ENCODE measurements around the gene FGF2.

The FGF2 gene

DNA sequence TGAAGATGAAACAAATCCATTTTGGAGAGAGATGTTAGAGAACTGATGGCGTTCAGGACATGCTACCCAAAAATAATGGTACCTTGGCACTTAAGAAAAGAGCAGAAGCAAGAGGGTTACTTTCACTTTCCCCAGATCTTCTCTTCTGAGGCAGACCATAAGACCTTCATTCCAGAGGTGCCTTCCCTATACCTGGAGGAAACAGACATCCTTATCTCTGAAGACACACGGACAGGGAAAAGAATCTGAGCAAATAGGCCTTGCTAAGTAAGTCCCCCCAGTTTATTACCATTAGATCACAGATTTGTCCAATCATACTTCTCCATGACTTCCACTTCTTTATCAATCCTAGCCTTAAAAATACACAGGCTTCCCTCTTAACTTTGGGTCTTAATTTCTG, 2.0 kb upstream of the FGF2 start:
- Histone ChIP-seq H3K4me2 (ENCODE audit: low read depth, low read length) (no peak overlapping the region), H3K4me3 (ENCODE audit: low read length) (no peak overlapping the region)

GRCh38 chr4:122826079-122826527, 528 bp upstream of the FGF2 start:
- no peak for TF ChIP-seq EZH2phosphoT487 (IDR thresholded peaks at IDR 0.05; ENCODE audit: low read length)
- no peak for TF ChIP-seq EZH2 (optimal IDR thresholded peaks at IDR 0.05; ENCODE audit: low read depth, low read length)
- no peak for TF ChIP-seq CTCF (IDR thresholded peaks at IDR 0.05; ENCODE audit: low read length)
- no peak overlapping the region for H3K4me2 ChIP-seq (ENCODE audit: low read depth, low read length)
- H3K27ac ChIP-seq (ENCODE audit: low read length) = no peak overlapping the region

More for the DNA sequence above, 2.0 kb upstream of the FGF2 start:
- TF ChIP-seq EZH2phosphoT487 (IDR thresholded peaks at IDR 0.05; ENCODE audit: low read length) (no peak), EZH2 (optimal IDR thresholded peaks at IDR 0.05; ENCODE audit: low read depth, low read length) (no peak), CTCF (IDR thresholded peaks at IDR 0.05; ENCODE audit: low read length) (no peak)
- Histone ChIP-seq H3K9ac (ENCODE audit: low read length) (no peak overlapping the region), H3K36me3 (replicated peaks; ENCODE audit: insufficient read depth, low read length) (no peaks in the 10 kb centered on the region), H2AFZ (ENCODE audit: low read length) (no peak overlapping the region), H3K79me2 (ENCODE audit: low read length) (peaks cover 13% of the 10 kb centered on the region), H3K9me2 (replicated peaks; ENCODE audit: insufficient read depth, low read length) (no peaks in the 10 kb centered on the region), H4K20me1 (ENCODE audit: insufficient read depth, low read length) (no peaks in the 10 kb centered on the region), H3K27ac (ENCODE audit: low read length) (no peak overlapping the region), H3F3A (ENCODE audit: insufficient read depth, low read length) (peaks cover 19% of the 10 kb centered on the region), H3K4me1 (ENCODE audit: low read length) (peaks cover 8% of the 10 kb centered on the region; the same call in 1 of the 2 replicates), H3K9me3 (replicated peaks; ENCODE audit: insufficient read depth, low read length) (no peaks in the 10 kb centered on the region), H3K27me3 (replicated peaks; ENCODE audit: insufficient read depth, low read length) (no peaks in the 10 kb centered on the region; the same call in 1 of the 2 replicates)
- DNase-seq = no peak

DNA sequence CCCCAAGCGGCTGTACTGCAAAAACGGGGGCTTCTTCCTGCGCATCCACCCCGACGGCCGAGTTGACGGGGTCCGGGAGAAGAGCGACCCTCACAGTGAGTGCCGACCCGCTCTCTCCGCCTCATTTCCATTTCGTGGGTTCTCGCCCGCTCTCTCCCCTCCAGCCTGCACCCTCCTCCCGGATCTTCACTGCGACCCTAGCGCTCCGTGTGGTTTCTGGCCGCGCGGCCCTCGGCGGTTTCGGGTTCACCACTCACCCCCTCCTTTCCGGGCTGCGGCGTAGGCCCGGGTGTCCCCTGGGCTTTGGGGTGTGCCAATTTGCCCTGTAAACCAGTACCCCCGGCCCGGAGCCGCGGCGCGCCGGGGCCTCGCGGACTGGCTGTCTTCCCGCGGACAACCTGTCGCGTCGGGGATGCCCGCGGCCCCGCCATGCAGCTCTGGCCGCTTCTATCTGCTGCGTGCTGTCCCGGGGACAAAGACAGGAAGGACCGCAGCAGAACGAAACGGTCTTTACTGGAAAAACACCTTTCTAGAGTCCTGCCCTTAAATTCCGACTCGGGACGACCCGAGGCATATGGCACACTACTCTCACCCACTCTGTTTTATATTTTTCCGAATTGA, 737 bp downstream of the FGF2 start:
- peak overlapping the region; percentile 97 for H3K27ac ChIP-seq (ENCODE audit: low read length)
- H3K9me2 ChIP-seq (replicated peaks; ENCODE audit: insufficient read depth, low read length) = no peaks in the 10 kb centered on the region
- peak overlapping the region; percentile 98 for H3K4me2 ChIP-seq (ENCODE audit: low read depth, low read length)
- H3K27me3 ChIP-seq (replicated peaks; ENCODE audit: insufficient read depth, low read length) = no peaks in the 10 kb centered on the region; the same call in 1 of the 2 replicates
- peak overlapping the region; percentile 72 for H3K4me3 ChIP-seq (ENCODE audit: low read length)
- no peak for TF ChIP-seq EZH2 (optimal IDR thresholded peaks at IDR 0.05; ENCODE audit: low read depth, low read length)
- 0 out of 2 replicates have a peak, but pooled peaks have one; percentile 10 for TF ChIP-seq CTCF (IDR thresholded peaks at IDR 0.05; ENCODE audit: low read length)
- TF ChIP-seq EZH2phosphoT487 (IDR thresholded peaks at IDR 0.05; ENCODE audit: low read length) = no peak
- H3F3A ChIP-seq (ENCODE audit: insufficient read depth, low read length) = peaks cover 19% of the 10 kb centered on the region
- no peaks in the 10 kb centered on the region for H3K9me3 ChIP-seq (replicated peaks; ENCODE audit: insufficient read depth, low read length)
- peaks cover 29% of the 10 kb centered on the region for H3K79me2 ChIP-seq (ENCODE audit: low read length)
- no peaks in the 10 kb centered on the region for H4K20me1 ChIP-seq (ENCODE audit: insufficient read depth, low read length)
- peak overlapping the region; percentile 86 for H3K9ac ChIP-seq (ENCODE audit: low read length)
- H2AFZ ChIP-seq (ENCODE audit: low read length) = peak overlapping the region; percentile 77
- DNase-seq = peak; percentile 87
- peaks cover 8% of the 10 kb centered on the region; the same call in 1 of the 2 replicates for H3K4me1 ChIP-seq (ENCODE audit: low read length)
- H3K36me3 ChIP-seq (replicated peaks; ENCODE audit: insufficient read depth, low read length) = no peaks in the 10 kb centered on the region

More at GRCh38 chr4:122826079-122826527, 528 bp upstream of the FGF2 start:
- H3K4me3 ChIP-seq (ENCODE audit: low read length) = no peak overlapping the region; the same call in 1 of the 2 replicates
- no peaks in the 10 kb centered on the region for H3K9me2 ChIP-seq (replicated peaks; ENCODE audit: insufficient read depth, low read length)
- H3K4me1 ChIP-seq (ENCODE audit: low read length) = peaks cover 8% of the 10 kb centered on the region; the same call in 1 of the 2 replicates
- H3K27me3 ChIP-seq (replicated peaks; ENCODE audit: insufficient read depth, low read length) = no peaks in the 10 kb centered on the region; the same call in 1 of the 2 replicates
- DNase-seq = no peak
- no peak overlapping the region for H3K9ac ChIP-seq (ENCODE audit: low read length)
- no peaks in the 10 kb centered on the region for H4K20me1 ChIP-seq (ENCODE audit: insufficient read depth, low read length)
- H2AFZ ChIP-seq (ENCODE audit: low read length) = no peak overlapping the region
- peaks cover 25% of the 10 kb centered on the region for H3K79me2 ChIP-seq (ENCODE audit: low read length)
- H3F3A ChIP-seq (ENCODE audit: insufficient read depth, low read length) = peaks cover 19% of the 10 kb centered on the region
- H3K36me3 ChIP-seq (replicated peaks; ENCODE audit: insufficient read depth, low read length) = no peaks in the 10 kb centered on the region
- H3K9me3 ChIP-seq (replicated peaks; ENCODE audit: insufficient read depth, low read length) = no peaks in the 10 kb centered on the region

Data from MM.1S (cell line).